ENCODE data around the gene C20orf144.

Gene C20orf144

DNA sequence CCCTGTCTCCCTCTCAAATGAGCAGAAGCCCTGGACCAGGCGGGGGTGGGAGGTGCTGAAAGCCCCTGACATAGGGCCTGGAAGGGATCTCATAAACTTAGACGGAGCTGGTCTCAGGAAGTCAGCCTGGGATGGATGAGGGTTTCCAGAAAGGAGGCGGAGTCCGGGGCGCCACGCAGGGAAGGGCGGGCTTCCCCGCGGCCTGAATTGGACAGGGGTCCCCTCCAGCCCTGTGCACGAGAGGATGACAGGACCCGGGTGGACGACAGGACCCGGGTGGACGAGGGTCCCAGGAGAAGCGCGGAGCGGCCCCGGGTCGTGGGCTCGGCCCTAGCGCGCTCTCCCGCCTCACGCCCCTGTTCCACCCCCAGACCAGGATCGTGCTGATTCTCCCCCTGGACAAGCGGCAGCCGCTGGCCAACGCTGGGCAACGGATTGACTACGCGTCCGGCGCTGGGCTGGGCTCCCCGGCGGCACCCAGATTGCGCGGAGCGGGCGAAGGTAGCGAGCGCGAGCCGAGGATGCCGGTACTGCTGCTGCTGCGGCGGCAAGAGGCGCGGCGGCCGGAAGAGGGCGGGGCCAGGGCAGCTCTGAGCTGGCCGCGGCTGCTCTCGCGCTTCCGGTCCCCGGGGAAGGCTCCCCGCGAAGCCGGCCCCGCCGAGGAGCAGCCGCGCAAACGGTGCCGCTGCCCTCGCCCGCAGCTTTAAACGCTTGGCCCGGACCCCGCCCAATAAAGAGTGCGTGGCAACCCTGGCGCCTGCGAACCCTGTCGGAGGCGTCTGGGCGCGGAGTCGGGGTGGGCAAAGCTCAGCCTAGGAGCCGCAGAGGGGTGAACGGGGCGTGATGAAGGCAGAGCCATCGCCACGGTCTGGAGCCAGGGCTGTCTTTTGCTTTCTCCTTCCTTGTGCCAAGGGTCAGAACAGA, 1.3 kb downstream of the C20orf144 start:
- Histone ChIP-seq H3K27me3 (ENCODE audit: insufficient read depth, low read length) (no peaks in the 10 kb centered on the region), H3K9me3 (ENCODE audit: low read length) (no peaks in the 10 kb centered on the region), H3K4me3 (ENCODE audit: low read length) (peak overlapping the region; percentile 55), H3K4me1 (ENCODE audit: insufficient read depth, low read length) (peaks cover 15% of the 10 kb centered on the region), H3K36me3 (ENCODE audit: insufficient read depth, low read length) (peaks cover 3% of the 10 kb centered on the region), H2AFZ (ENCODE audit: low read depth, low read length) (peak overlapping the region; percentile 62)

DNA sequence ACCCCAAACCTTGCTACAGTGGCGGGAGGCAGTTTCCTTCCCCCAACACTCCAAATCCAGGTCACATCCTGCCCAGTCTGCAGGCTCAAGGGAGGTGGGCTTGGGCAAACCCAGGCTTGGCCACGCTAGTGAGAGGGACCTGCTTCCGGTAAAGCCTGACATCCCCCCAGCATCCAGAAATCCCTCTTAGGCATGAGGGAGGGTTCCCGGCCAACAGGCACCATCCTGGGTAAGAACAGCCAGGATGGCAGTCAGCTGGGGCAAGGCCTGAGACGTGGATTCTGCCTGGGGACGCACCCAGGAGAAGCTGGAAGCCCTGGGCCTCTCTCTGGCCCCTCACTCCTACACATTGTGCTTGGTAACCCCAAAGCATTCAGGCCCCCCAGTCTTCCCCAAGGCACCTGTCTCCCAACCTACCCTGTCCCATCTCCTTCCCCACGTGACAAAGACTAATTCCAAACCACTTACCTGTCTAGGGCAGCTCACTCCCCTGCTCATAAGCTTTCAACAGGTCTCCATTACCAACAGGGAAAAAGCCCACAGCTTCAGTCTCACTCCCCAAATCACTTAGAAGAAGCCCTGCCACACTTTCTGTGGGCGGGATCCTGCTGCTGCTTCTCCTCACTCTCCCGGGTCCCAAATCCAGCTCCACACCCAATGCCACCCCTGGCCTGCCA, 2.1 kb downstream of the C20orf144 start:
- H3K36me3 ChIP-seq (ENCODE audit: insufficient read depth, low read length), result peaks cover 5% of the 10 kb centered on the region
- H3K27me3 ChIP-seq (ENCODE audit: insufficient read depth, low read length), result no peaks in the 10 kb centered on the region
- no peaks in the 10 kb centered on the region for H3K9me3 ChIP-seq (ENCODE audit: low read length)
- peak overlapping the region; percentile 55 for H3K4me3 ChIP-seq (ENCODE audit: low read length)
- H2AFZ ChIP-seq (ENCODE audit: low read depth, low read length), result peak overlapping the region; percentile 62
- H3K4me1 ChIP-seq (ENCODE audit: insufficient read depth, low read length), result peaks cover 15% of the 10 kb centered on the region

DNA sequence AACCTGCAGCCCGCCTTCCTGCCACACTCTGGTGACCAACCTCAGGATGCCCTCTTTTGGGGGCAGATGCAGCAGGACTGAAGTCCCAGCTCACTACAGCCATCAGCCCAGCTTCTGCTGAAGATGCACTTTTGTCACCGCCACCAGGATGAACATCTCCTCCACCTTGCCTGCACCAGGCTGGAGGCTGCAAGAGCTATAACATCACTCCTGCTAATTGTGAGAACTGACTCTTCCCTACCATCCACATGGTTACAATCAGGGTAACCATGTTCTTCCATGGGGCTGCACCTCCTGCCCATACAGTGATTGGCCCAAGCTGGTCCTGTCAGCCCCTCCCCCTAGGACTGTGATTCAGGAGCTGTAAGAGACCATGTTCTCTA, 2.6 kb downstream of the C20orf144 start:
- no peak overlapping the region for H3K4me3 ChIP-seq (ENCODE audit: low read length)
- no peaks in the 10 kb centered on the region for H3K27me3 ChIP-seq (ENCODE audit: insufficient read depth, low read length)
- H3K4me1 ChIP-seq (ENCODE audit: insufficient read depth, low read length), result peaks cover 15% of the 10 kb centered on the region
- H2AFZ ChIP-seq (ENCODE audit: low read depth, low read length), result no peak overlapping the region
- peaks cover 11% of the 10 kb centered on the region for H3K36me3 ChIP-seq (ENCODE audit: insufficient read depth, low read length)
- H3K9me3 ChIP-seq (ENCODE audit: low read length), result no peaks in the 10 kb centered on the region

DNA sequence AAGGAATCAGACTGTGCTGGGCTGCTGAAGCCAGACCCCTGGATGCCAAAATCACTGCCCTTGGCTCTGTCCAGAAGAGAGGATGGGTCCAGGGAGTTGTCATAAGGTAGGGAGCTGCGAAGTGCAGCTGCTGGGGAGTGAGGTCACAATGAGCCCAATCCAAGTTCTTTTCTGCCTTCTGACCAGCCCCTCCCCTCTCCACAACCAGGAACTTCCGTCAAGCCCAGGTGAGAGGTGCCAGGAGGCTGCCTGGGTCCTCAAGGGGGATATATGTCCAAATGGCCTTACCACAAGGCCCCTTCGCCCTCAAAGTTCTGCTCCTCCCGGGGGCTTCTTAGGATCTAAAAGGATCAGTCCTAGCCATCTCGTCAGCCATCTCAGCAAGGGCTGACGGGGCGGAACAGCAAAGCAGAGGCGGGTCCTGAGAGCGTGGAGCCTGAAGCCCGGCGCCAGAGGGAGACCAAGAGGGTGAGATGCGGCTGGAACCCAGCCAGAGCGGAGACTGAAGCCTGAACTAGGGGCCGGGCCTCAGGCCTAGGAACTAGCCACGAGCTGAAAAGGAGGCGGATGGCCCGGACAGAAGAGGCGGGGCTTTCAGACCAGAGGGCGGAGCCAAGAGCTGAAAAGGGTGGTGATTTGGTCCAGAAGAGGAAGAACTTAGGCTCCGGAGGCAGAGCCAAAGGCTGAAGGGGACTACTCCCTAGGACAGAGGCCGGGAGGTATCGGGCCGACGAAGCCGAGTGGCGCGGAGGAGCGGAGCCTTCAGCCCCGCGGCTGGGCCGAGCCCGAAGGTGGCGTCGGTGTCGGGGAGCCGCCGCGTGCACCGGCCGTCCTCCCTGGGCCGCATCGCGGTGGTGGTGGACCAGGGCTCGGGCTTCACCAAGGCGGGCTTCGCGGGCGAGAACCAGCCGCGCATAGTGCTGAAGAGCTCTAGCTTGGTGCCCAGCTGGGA, 4.4 kb downstream of the C20orf144 start, which contains the start of gene ACTL10:
Gene ACTL10, plus strand, starts transcription at position 651 of the 952 bp plus-strand sequence. CDS start 555 bp downstream, outside the sequence.
- H3K4me3 ChIP-seq (ENCODE audit: low read length), result no peak within 1 kb of the TSS

DNA sequence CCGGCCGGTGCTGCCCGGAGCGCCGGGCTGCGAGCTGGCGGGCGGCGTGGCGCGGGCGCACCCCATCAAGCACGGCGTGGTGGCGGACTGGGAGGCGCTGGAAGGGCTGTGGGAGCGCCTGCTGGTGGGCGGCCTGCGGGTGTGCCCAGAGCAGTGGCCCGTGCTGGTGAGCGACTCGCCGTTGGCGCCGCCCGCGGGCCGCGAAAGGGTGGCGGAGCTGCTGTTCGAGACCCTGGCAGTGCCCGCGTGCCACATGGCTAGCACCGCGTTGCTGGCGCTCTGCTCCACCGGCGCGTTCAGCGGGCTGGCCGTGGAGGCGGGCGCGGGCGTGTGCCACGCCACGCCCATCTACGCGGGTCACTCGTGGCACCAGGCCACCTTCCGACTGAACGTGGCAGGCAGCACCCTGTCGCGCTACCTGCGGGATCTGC, 5.1 kb downstream of the C20orf144 start:
- H3K27me3 ChIP-seq (ENCODE audit: insufficient read depth, low read length), result no peaks in the 10 kb centered on the region
- H3K9me3 ChIP-seq (ENCODE audit: low read length), result no peaks in the 10 kb centered on the region
- no peak overlapping the region for H3K4me3 ChIP-seq (ENCODE audit: low read length)
- H3K36me3 ChIP-seq (ENCODE audit: insufficient read depth, low read length), result peaks cover 15% of the 10 kb centered on the region
- H2AFZ ChIP-seq (ENCODE audit: low read depth, low read length), result no peak overlapping the region
- H3K4me1 ChIP-seq (ENCODE audit: insufficient read depth, low read length), result peaks cover 15% of the 10 kb centered on the region

More for the DNA sequence above, 4.4 kb downstream of the C20orf144 start, which contains the start of gene ACTL10:
- Histone ChIP-seq H3K36me3 (ENCODE audit: insufficient read depth, low read length) (peaks cover 15% of the 10 kb centered on the region), H3K4me1 (ENCODE audit: insufficient read depth, low read length) (peaks cover 15% of the 10 kb centered on the region), H3K27me3 (ENCODE audit: insufficient read depth, low read length) (no peaks in the 10 kb centered on the region), H2AFZ (ENCODE audit: low read depth, low read length) (no peak within 1 kb of the TSS), H3K9me3 (ENCODE audit: low read length) (no peaks in the 10 kb centered on the region)

GRCh38 chr20:33667676-33668465, 5.7 kb downstream of the C20orf144 start:
- H3K4me1 ChIP-seq (ENCODE audit: insufficient read depth, low read length), result peaks cover 13% of the 10 kb centered on the region
- no peaks in the 10 kb centered on the region for H3K9me3 ChIP-seq (ENCODE audit: low read length)
- no peak overlapping the region for H2AFZ ChIP-seq (ENCODE audit: low read depth, low read length)
- H3K4me3 ChIP-seq (ENCODE audit: low read length), result no peak overlapping the region
- H3K27me3 ChIP-seq (ENCODE audit: insufficient read depth, low read length), result no peaks in the 10 kb centered on the region
- H3K36me3 ChIP-seq (ENCODE audit: insufficient read depth, low read length), result peaks cover 15% of the 10 kb centered on the region

DNA sequence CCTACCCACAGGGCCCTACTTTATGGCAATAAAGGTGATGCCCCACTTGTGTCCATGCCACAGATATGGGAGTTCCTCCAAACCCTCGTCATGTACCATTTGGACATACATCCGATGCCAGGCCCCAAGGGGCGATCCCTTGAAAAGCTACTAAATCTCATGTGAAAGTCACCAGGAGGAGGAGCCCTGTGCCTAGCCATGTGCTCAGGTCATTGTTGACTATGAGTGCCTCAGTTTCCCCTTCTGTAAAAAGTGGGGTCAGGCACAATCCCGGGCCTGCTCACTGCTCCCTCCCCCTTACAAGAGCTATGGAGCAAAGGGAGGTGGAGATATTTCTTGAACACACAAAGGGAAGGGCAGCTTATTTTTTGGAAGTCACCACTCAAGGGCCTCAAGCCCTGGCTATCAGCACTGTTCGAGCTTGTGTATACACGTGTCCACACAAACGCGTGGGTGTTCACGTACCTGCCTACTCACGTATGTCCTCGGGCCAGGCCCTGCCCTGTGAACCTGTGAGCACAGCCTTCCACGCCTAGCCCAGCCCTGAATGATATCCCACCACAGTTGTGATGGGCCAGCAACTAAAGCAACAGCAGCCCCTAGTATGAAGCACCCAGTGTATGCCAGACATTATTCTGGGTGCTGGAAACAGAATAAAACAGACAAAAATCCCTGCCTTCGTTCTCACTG, 6.5 kb downstream of the C20orf144 start:
- H3K9me3 ChIP-seq (ENCODE audit: low read length), result no peaks in the 10 kb centered on the region
- H3K4me1 ChIP-seq (ENCODE audit: insufficient read depth, low read length), result peaks cover 15% of the 10 kb centered on the region
- H3K27me3 ChIP-seq (ENCODE audit: insufficient read depth, low read length), result no peaks in the 10 kb centered on the region
- no peak overlapping the region for H3K4me3 ChIP-seq (ENCODE audit: low read length)
- H3K36me3 ChIP-seq (ENCODE audit: insufficient read depth, low read length), result peaks cover 15% of the 10 kb centered on the region
- no peak overlapping the region for H2AFZ ChIP-seq (ENCODE audit: low read depth, low read length)

GRCh38 chr20:33669224-33669623, 7.1 kb downstream of the C20orf144 start:
- Histone ChIP-seq H3K27me3 (ENCODE audit: insufficient read depth, low read length) (no peaks in the 10 kb centered on the region), H3K9me3 (ENCODE audit: low read length) (no peaks in the 10 kb centered on the region), H3K4me3 (ENCODE audit: low read length) (no peak overlapping the region), H3K36me3 (ENCODE audit: insufficient read depth, low read length) (peaks cover 15% of the 10 kb centered on the region), H2AFZ (ENCODE audit: low read depth, low read length) (no peak overlapping the region), H3K4me1 (ENCODE audit: insufficient read depth, low read length) (peaks cover 13% of the 10 kb centered on the region)

DNA sequence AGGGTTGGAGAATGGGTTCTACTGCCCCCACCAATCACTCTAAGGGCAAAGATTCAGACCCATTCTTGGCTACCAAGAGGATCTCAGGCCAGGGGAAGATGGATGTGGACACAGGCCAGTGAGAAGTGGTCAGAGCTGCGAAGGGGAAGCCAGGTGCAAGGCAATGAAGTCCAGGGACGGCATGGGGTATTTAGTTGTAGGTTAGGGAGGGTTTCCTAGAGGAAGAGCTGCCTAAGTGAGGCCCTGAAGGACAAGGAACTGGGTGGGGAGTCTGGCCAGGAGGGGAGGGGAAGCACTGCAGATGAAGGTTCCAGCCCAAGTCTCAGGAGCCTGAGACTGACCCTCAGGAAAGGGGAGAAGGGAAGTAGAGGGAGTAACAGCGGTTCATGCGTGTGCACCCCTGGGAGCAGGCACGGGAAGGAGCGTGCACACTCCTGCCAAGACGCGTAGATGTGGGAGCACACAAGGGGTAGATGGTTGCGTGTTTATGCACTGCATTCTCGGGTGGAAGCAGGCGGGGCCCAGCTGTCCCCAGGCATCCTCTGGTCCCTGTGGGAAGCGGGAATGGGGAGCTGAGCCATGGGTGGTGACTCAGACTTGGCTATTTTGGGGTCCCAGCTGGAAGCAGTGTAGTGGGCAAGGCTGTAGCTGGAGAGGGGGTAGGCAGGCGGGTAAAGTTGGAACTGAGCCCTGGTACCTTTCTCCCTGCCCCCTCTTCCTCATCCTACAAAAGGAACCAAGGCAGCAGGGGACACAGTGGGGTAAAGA, 7.9 kb downstream of the C20orf144 start:
- H3K9me3 ChIP-seq (ENCODE audit: low read length), result no peaks in the 10 kb centered on the region

GRCh38 chr20:33670715-33671499, 8.8 kb downstream of the C20orf144 start:
- H3K36me3 ChIP-seq (ENCODE audit: insufficient read depth, low read length), result peaks cover 15% of the 10 kb centered on the region
- H3K4me1 ChIP-seq (ENCODE audit: insufficient read depth, low read length), result peaks cover 24% of the 10 kb centered on the region
- H2AFZ ChIP-seq (ENCODE audit: low read depth, low read length), result no peak overlapping the region
- no peak overlapping the region for H3K4me3 ChIP-seq (ENCODE audit: low read length)
- H3K27me3 ChIP-seq (ENCODE audit: insufficient read depth, low read length), result no peaks in the 10 kb centered on the region
- H3K9me3 ChIP-seq (ENCODE audit: low read length), result no peaks in the 10 kb centered on the region

More for the DNA sequence above, 7.9 kb downstream of the C20orf144 start:
- no peak overlapping the region for H2AFZ ChIP-seq (ENCODE audit: low read depth, low read length)
- H3K4me1 ChIP-seq (ENCODE audit: insufficient read depth, low read length), result peaks cover 16% of the 10 kb centered on the region
- H3K27me3 ChIP-seq (ENCODE audit: insufficient read depth, low read length), result no peaks in the 10 kb centered on the region
- H3K36me3 ChIP-seq (ENCODE audit: insufficient read depth, low read length), result peaks cover 15% of the 10 kb centered on the region
- no peak overlapping the region for H3K4me3 ChIP-seq (ENCODE audit: low read length)
